Heart right ventricle (tissue), 16 donors: Measurements from ENCODE around the gene UBR7. TPM values are rescaled to one million over a fixed set of nuclear protein-coding genes. Genes with fewer than 3 reads are reported as not detected.
"Not testable (repeated sequence)": the region's sequence is repeated elsewhere in the genome, so short reads cannot be mapped to it uniquely, and the experiment has no call there.

Experiments used
- ATAC-seq, 8 donors: fragments of 200-7000 bp; cut with Tn5 transposase; one replicate each; pipeline ENCODE4 v1.9.1; 2020; ENCODE audit warnings: mild to moderate bottlenecking in 8 of 8, moderate library complexity in 8 of 8, moderate number of reproducible peaks in 1 of 8
- DNase-seq, 2 donors: peaks; one replicate each; pipeline ENCODE4 v3.0.0-alpha.2; 2020
- H3K27ac ChIP-seq, 10 donors: fragments of 200-600 bp; sonication (generic) in 2 of 10; one replicate each; pipeline versions ENCODE4 v1.5.0 to v1.8.0; 2020 to 2022; ENCODE audit warnings: mild to moderate bottlenecking in 3 of 10
- H3K27me3 ChIP-seq, 7 donors: fragments of 200-600 bp; one replicate each; pipeline ENCODE4 v1.8.0; 2021 to 2022; ENCODE audit warnings: mild to moderate bottlenecking in 2 of 7
- H3K36me3 ChIP-seq, 9 donors: fragments of 200-600 bp; sonication (generic) in 1 of 9; one replicate each; pipeline versions ENCODE4 v1.5.0 to v1.8.0; 2020 to 2022; ENCODE audit warnings: mild to moderate bottlenecking in 2 of 9
- H3K4me1 ChIP-seq, 9 donors: fragments of 200-600 bp; sonication (generic) in 1 of 9; one replicate each; pipeline versions ENCODE4 v1.5.0 to v1.8.0; 2020 to 2022; ENCODE audit warnings: mild to moderate bottlenecking in 4 of 9
- H3K4me3 ChIP-seq, 10 donors: fragments of 200-600 bp; sonication (generic) in 2 of 10; one replicate each; pipeline versions ENCODE4 v1.5.0 to v1.8.0; 2020 to 2022; ENCODE audit warnings: mild to moderate bottlenecking in 7 of 10, moderate library complexity in 2 of 10
- H3K9me3 ChIP-seq, 11 donors: fragments of 200-600 bp in 10 of 11; sonication (generic) in 2 of 11; one replicate each; pipeline versions ENCODE4 v1.5.0 to v1.8.0; 2013 to 2022; ENCODE audit warnings: mild to moderate bottlenecking in 2 of 11, control low read depth in 1 of 11, moderate library complexity in 1 of 11
- CTCF ChIP-seq, 9 donors: fragments of 200-600 bp; sonication (generic) in 2 of 9; IDR thresholded peaks; one replicate each; pipeline versions ENCODE4 v1.5.0 to v1.8.0; 2021 to 2022; ENCODE audit warnings: antibody characterized with exemption in 9 of 9, mild to moderate bottlenecking in 5 of 9, moderate library complexity in 1 of 9
- WGBS, 2 donors: extraction: QIAGEN DNeasy Blood & Tissue Kit; methylation state at CpG; one replicate each; pipeline ENCODE4 v1.1.7; 2013; ENCODE audit warnings: inconsistent platforms in 1 of 2; 5-methylcytosine and 5-hydroxymethylcytosine counted together
- intact Hi-C, 10 donors: fragments of 100-400 bp; cut with DNase I; formaldehyde crosslinking; loops; one replicate each; pipeline versions ENCODE4 v1.11.1 to v1.14.2; 2022
- long read RNA-seq, 3 donors: library from polyadenylated mRNA; unstranded; transcript quantifications; one replicate each; pipeline ENCODE4 v2.0.0, GENCODE V29; 2020 to 2021
- polyA plus RNA-seq, 2 donors: library from polyadenylated mRNA; stranded (reverse); fragments of 200-250 nt; gene quantifications; one replicate each; pipeline ENCODE4 v1.2.3, GENCODE V29; 2013
- total RNA-seq, 10 donors: library from RNA; stranded (reverse); fragmentation: NEBNext Ultra II Directional in 3 of 10; extraction: Animal tissue kit (Norgen Biotek cat#: 25700) in 3 of 10; gene quantifications; one replicate each; pipeline versions ENCODE4 v1.2.1 to v1.2.4, GENCODE V29; 2021 to 2023
- donor health status: Arrhythmogenic right ventricular cardiomyopathy.
- donor health status: ischemic (EF 13 %, LVEDD 7.1; RV severe dilation, severe dysfunction).
- donor health status: healthy with polysubstance abuse.
- donor health status: DM: no; HTN: yes; CAD: no.
- donor health status: DM: no; HTN: no; CAD: no.
- donor health status: ischemic (EF 25% LVEDD 6.9; RV normal size, moderate dysfunction).
- donor health status: ischemic (EF 25% LVEDD 5.7; RV mildly dilated, moderate dysfunction).
- donor health status: healthy.
- donor health status: DM: yes; HTN: yes; CAD: no.
- donor health status: Ischemic cardiomyopathy.
- donor health status: ischemic (EF 35%, LVEDD 5.7; RV mildly dilated, moderate dysfunction).
- donor health status: nonischemic (EF 11% LVEDD 7.7; RV severe dilation, severe dysfunction).
- donor health status: DM: yes; HTN: yes; CAD: no.
- donor health status: PGD.
- donor health status: ischemic (EF 29% LVEDD 5.4; RV normal size, mild dysfunction).
- donor health status: nonischemic (EF 23%, LVEDD 6.1; RV moderate dilation, normal function).

UBR7 gene
- total RNA-seq, result 10 to 100 TPM; 17.7 to 28.3 (median 21.1) TPM
- 10 to 100 TPM in 1 of 2 donors, 1 to 10 TPM in 1; 7.8 to 25.9 TPM for polyA plus RNA-seq
- long read RNA-seq, donor 1, transcript UBR7-201 (11 exons, 3,694 nt), result major isoform, 9 of 12 reads
- long read RNA-seq, donor 1, partial matches to known transcripts, result 0 of 12 reads
- long read RNA-seq, donor 1, other reads (novel, unspliced or antisense), result 3 of 12 reads
- long read RNA-seq, donor 2, transcript UBR7-201 (11 exons, 3,694 nt), result major isoform, 12 of 22 reads
- long read RNA-seq, donor 2, partial matches to known transcripts, result 0 of 22 reads
- long read RNA-seq, donor 2, other reads (novel, unspliced or antisense), result 9 of 22 reads
- long read RNA-seq, donor 3, transcript UBR7-201 (11 exons, 3,694 nt), result major isoform, 24 of 42 reads
- long read RNA-seq, donor 3, partial matches to known transcripts, result 0 of 42 reads
- long read RNA-seq, donor 3, other reads (novel, unspliced or antisense), result 17 of 42 reads

GRCh38 chr14:93206793-93207467 lies at the start of gene UBR7, which contains the start of gene GON7:
Gene UBR7, plus strand, starts transcription at chr14:93207256. Its CDS starts 36 bp downstream, at chr14:93207292.
Gene GON7, minus strand, starts transcription at chr14:93207065. Its CDS starts 28 bp downstream, at chr14:93207037.
- DNase-seq (peak; percentile 94 to 97), ATAC-seq (peak; percentile 98 to 99 (median 99))
- peaks cover 0 to 34% (median 9%) of the 10 kb centered on the region in 9 donors for H3K36me3 ChIP-seq
- no peaks in the 10 kb centered on the region for H3K9me3 ChIP-seq
- H3K27me3 ChIP-seq, result no peaks in the 10 kb centered on the region
- intact Hi-C loops, result loop anchor here in 4 of 10 donors (1.0 to 10.0 kb wide), 5 partner anchors 22 to 412 kb away; partner anchors contain the start of genes BTBD7 (in 3 of the 4), MOAP1 (in 3 of the 4) and LYSET (in 2 of the 4)
- peak within 1 kb of the TSS; percentile 58 to 98 (median 85) for H3K4me3 ChIP-seq
- TF ChIP-seq CTCF (IDR thresholded peaks at IDR 0.05), result peak in 6 of 9 donors; percentile 21 to 54 (median 42)
- H3K27ac ChIP-seq, result peak within 1 kb of the TSS; percentile 38 to 93 (median 89)
- peaks cover 0 to 44% (median 27%) of the 10 kb centered on the region in 9 donors for H3K4me1 ChIP-seq
- WGBS, 2 donors, result 0 to 1% methylated on average over 61 to 64 of the region's 65 CpGs

- H3K36me3 ChIP-seq, H3K9me3 ChIP-seq, H3K4me1 ChIP-seq, ATAC-seq, H3K27ac ChIP-seq, H3K27me3 ChIP-seq, intact Hi-C loops, DNase-seq, H3K4me3 ChIP-seq: not testable (repeated sequence)
- WGBS, 2 donors, result 93 to 94% methylated on average over 7 of the region's 7 CpGs
Measured at GRCh38 chr14:93158349-93158748, 48.7 kb upstream of the UBR7 start.

- H3K9me3 ChIP-seq, intact Hi-C loops: not testable (repeated sequence)
Measured at GRCh38 chr14:93159625-93160352, 47.3 kb upstream of the UBR7 start.

GRCh38 chr14:93160353-93160801 lies 46.7 kb upstream of the UBR7 start:
- WGBS, 2 donors, result 36 to 37% methylated on average over 4 of the region's 4 CpGs
- DNase-seq, result no peak
- Histone ChIP-seq H3K36me3 (no peaks in the 10 kb centered on the region), H3K4me1 (no peaks in the 10 kb centered on the region), H3K27me3 (no peaks in the 10 kb centered on the region), H3K4me3 (no peak overlapping the region), H3K9me3 (peaks cover 0 to 2% (median 0%) of the 10 kb centered on the region in 11 donors), H3K27ac (no peak overlapping the region)
- intact Hi-C loops, result no loop called here
- ATAC-seq, result no peak
- TF ChIP-seq CTCF (IDR thresholded peaks at IDR 0.05), result peak in 6 of 9 donors; percentile 21 to 45 (median 34)

More at GRCh38 chr14:93159625-93160352, 47.3 kb upstream of the UBR7 start:
- not testable (repeated sequence) for H3K36me3 ChIP-seq, H3K27me3 ChIP-seq, ATAC-seq, H3K4me1 ChIP-seq, H3K4me3 ChIP-seq, H3K27ac ChIP-seq, DNase-seq
- 58 to 70% methylated on average over 5 of the region's 5 CpGs for WGBS, 2 donors
